Activated B cell treated with CpG ODN at 0.5 μM for 24 hours (primary cell): Measurements from ENCODE around the gene ECSIT. TPM values are rescaled to one million over a fixed set of nuclear protein-coding genes. Genes with fewer than 3 reads are reported as not detected.
A peak's percentile ranks its signal among the peaks of the same experiment; 100 is the strongest.

Experiments used
- ATAC-seq: fragments of 200-7000 bp; cut with Tn5 transposase; one replicate; pipeline ENCODE4 v1.10.0; 2021; ENCODE audit warnings: low read depth, mild to moderate bottlenecking, moderate library complexity
- CTCF ChIA-PET: fragments of 350-600 bp; sonication (Branson Sonifier 250); formaldehyde crosslinking; loops from one replicate; lab custom pipeline; 2021; ENCODE audit warnings: antibody characterized with exemption; lab: Charles Lee
- POLR2A ChIA-PET: fragments of 350-600 bp; sonication (Branson Sonifier 250); formaldehyde crosslinking; loops from one replicate; lab custom pipeline; 2021; ENCODE audit warnings: antibody characterized with exemption; lab: Charles Lee
- DNase-seq: peaks from one replicate; pipeline ENCODE4 v3.0.0; 2022
- H3K27ac Mint-ChIP-seq: one replicate; pipeline ENCODE4 v1.8.0; 2020; ENCODE audit warnings: mixed read lengths
- H3K27me3 Mint-ChIP-seq: one replicate; pipeline ENCODE4 v1.8.0; 2021; ENCODE audit warnings: mixed read lengths
- H3K36me3 Mint-ChIP-seq: one replicate; pipeline ENCODE4 v1.8.0; 2021; ENCODE audit warnings: low read depth, mixed read lengths
- H3K4me1 Mint-ChIP-seq: one replicate; pipeline ENCODE4 v1.8.0; 2021; ENCODE audit warnings: mixed read lengths
- H3K4me3 Mint-ChIP-seq: one replicate; pipeline ENCODE4 v1.8.0; 2020; ENCODE audit warnings: mild to moderate bottlenecking, mixed read lengths
- H3K9me3 Mint-ChIP-seq: one replicate; pipeline ENCODE4 v1.8.0; 2020; ENCODE audit warnings: mixed read lengths
- intact Hi-C: fragments of 100-400 bp; cut with micrococcal nuclease; formaldehyde crosslinking; loops from one replicate; pipeline ENCODE4 v1.15.1; 2024
- total RNA-seq: library from RNA; stranded (reverse); gene quantifications from 2 replicates; pipeline ENCODE4 v1.2.3, GENCODE V29; 2022
- TF ChIP-seq, protein P1 (sequence below): fragments of 200-600 bp; IDR thresholded peaks from one replicate; pipeline ENCODE4 v1.8.0; 2022; ENCODE audit warnings: antibody characterized with exemption, mild to moderate bottlenecking

ECSIT gene
- total RNA-seq, 1 donor from 2014 or later, result 54.2 TPM

DNA sequence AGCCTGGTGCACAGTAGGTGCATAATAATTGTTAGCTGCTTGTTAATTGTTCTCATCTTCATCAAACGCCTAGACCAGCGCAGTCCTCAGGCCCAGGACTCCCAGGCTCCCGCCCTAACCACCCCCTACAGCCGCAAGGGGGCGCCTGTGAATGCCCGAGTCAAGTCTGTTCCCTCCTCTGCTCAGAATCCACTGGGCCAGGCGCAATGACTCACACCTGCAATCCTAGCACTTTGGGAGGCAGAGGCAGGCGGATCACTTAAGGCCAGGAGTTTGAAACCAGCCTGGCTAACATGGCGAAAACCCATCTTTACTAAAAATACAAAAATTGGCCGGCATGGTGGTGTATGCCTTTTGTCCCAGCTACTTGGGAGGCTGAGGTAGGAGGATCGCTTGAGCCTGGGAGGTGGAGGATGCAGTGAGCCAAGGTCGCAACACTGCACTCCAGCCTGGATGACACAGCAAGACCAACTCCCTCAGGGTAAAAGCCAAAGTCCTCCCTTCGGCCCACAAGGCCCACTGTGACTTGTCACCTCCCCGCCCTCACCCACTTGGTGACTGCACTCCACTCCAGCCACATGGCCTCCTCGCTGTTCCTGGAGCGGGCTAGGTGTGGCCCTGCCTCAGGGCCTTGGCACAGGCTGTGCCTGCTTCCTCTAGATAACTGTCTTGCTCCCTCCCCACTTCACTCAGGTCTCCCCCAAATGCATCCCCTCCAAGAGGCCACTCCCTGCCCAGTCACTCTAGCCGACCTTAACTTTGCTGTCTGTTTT is 32.4 kb downstream of the ECSIT start:
- ATAC-seq (peak; percentile 84), DNase-seq (peak; percentile 56)
- Mint-ChIP-seq H3K4me3 (no peak overlapping the region), H3K27me3 (no peaks in the 10 kb centered on the region), H3K36me3 (peaks cover 32% of the 10 kb centered on the region), H3K9me3 (no peaks in the 10 kb centered on the region), H3K4me1 (no peaks in the 10 kb centered on the region), H3K27ac (no peak overlapping the region)
- intact Hi-C loops, result loop anchor here (1.0 kb wide), 2 partner anchors 64 to 91 kb away; no protein-coding TSS in a partner anchor
- TF ChIP-seq, protein P1, sequence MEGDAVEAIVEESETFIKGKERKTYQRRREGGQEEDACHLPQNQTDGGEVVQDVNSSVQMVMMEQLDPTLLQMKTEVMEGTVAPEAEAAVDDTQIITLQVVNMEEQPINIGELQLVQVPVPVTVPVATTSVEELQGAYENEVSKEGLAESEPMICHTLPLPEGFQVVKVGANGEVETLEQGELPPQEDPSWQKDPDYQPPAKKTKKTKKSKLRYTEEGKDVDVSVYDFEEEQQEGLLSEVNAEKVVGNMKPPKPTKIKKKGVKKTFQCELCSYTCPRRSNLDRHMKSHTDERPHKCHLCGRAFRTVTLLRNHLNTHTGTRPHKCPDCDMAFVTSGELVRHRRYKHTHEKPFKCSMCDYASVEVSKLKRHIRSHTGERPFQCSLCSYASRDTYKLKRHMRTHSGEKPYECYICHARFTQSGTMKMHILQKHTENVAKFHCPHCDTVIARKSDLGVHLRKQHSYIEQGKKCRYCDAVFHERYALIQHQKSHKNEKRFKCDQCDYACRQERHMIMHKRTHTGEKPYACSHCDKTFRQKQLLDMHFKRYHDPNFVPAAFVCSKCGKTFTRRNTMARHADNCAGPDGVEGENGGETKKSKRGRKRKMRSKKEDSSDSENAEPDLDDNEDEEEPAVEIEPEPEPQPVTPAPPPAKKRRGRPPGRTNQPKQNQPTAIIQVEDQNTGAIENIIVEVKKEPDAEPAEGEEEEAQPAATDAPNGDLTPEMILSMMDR, result no peak
- ChIA-PET CTCF (interaction anchor here (0.6 kb wide), 1 partner anchor 1057 kb away, joined by 3 read pairs; no protein-coding TSS in a partner anchor), POLR2A (interaction anchor here (0.6 kb wide), 1 partner anchor 268 kb away, joined by 5 read pairs; no protein-coding TSS in a partner anchor)

DNA sequence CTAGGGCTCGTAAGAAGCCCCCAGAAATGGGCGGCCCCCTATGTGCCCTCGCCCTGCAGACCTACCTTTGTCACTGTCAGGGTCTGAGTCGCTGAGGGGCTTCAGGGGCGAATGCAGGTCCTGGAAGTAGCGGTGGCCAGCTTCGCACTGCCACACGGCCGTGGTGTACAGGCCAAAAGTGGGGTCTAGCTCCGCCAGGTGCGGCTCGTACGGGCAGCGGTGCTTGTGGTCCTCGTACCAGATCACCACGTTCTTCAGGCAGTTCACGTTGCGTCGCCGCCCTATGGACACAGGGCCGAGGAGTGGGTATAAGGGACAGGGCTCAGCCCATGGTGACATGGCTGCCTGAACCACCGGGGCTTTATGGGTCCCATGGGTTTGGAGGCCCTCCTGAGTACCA is 33.0 kb downstream of the ECSIT start:
- Mint-ChIP-seq H3K27me3 (no peaks in the 10 kb centered on the region), H3K36me3 (peaks cover 33% of the 10 kb centered on the region), H3K4me3 (no peak overlapping the region), H3K9me3 (no peaks in the 10 kb centered on the region), H3K27ac (no peak overlapping the region), H3K4me1 (no peaks in the 10 kb centered on the region)
- intact Hi-C loops, result loop anchor here (1.0 kb wide), 2 partner anchors 64 to 91 kb away; no protein-coding TSS in a partner anchor
- DNase-seq (no peak), ATAC-seq (no peak)
- TF ChIP-seq, protein P1, result no peak
- POLR2A ChIA-PET, result interaction anchor here (0.6 kb wide), 1 partner anchor 269 kb away, joined by 5 read pairs; no protein-coding TSS in a partner anchor
- CTCF ChIA-PET, result interaction anchor here (1.2 kb wide), 1 partner anchor 14 kb away, joined by 3 read pairs; no protein-coding TSS in a partner anchor

DNA sequence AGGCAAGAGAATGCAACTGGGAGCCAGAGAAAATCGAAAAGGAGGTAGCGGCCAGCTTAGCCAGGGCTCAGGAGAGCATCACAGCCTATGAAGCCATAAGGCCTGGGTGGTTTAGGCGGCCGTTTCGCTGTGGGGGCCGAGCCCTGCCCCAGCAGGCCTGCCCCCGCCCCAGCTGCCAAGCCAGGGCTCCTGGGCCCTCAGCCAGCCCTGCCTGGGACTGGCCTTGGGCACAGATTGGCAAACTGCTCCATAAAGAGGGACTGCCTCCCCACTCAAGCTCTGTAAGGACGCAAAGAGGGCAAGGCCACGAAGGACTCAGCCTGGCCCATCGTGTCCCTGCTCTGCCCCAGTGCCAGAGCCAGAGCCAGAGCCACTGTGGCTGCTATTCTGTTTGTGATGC is 33.5 kb downstream of the ECSIT start:
- ATAC-seq, result no peak
- H3K36me3 Mint-ChIP-seq, result peaks cover 35% of the 10 kb centered on the region
- ChIA-PET CTCF (interaction anchor here (1.2 kb wide), 1 partner anchor 13 kb away, joined by 3 read pairs; no protein-coding TSS in a partner anchor), POLR2A (interaction anchor here (0.6 kb wide), 1 partner anchor 86 kb away, joined by 3 read pairs; no protein-coding TSS in a partner anchor)
- intact Hi-C loops, result no loop called here
- no peak overlapping the region for H3K4me3 Mint-ChIP-seq
- no peaks in the 10 kb centered on the region for H3K9me3 Mint-ChIP-seq
- no peak overlapping the region for H3K27ac Mint-ChIP-seq
- H3K4me1 Mint-ChIP-seq, result no peaks in the 10 kb centered on the region
- TF ChIP-seq, protein P1, result no peak
- H3K27me3 Mint-ChIP-seq, result no peaks in the 10 kb centered on the region
- DNase-seq, result no peak

DNA sequence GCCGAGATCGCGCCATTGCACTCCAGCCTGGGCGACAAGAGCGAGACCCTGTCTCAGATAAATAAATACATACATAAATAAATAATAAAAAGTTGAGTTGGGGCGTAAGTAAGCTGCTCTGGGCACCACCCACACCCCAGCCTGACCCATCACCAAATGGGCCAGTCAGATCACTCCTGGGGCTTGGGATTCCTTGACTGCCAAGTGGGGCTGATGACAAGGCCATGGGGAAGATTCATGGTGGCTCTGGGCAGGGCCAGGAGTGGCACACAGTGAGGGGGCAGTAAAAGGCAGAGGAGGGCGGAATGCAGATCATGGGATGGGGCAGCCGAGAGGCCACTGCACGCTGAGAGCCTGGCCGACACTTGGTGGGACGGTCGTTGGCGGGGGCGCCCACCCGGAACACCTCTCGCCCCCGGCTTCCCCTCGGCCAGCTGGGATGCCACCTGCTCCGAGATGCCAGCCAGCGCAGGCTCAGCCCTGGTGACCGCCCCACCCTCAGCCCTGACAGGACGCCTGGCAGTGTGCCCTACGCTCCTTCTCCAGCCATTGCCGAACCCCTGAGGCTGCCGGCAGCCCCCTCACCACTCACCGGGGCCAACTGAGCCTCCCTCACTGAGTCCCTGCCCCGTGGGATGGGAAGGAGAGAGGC is 34.2 kb downstream of the ECSIT start:
- H3K4me3 Mint-ChIP-seq, result no peak overlapping the region
- H3K4me1 Mint-ChIP-seq, result no peaks in the 10 kb centered on the region
- H3K36me3 Mint-ChIP-seq, result peaks cover 37% of the 10 kb centered on the region
- no peaks in the 10 kb centered on the region for H3K9me3 Mint-ChIP-seq
- H3K27me3 Mint-ChIP-seq, result no peaks in the 10 kb centered on the region
- ATAC-seq (no peak), DNase-seq (no peak)
- POLR2A ChIA-PET, result interaction anchor here (0.6 kb wide), 1 partner anchor 86 kb away, joined by 3 read pairs; no protein-coding TSS in a partner anchor
- TF ChIP-seq, protein P1, result no peak
- intact Hi-C loops, result no loop called here
- no peak overlapping the region for H3K27ac Mint-ChIP-seq
- CTCF ChIA-PET, result interaction anchor here (1.2 kb wide), 1 partner anchor 12 kb away, joined by 3 read pairs; no protein-coding TSS in a partner anchor
